GM23338 (cell line): ENCODE measurements around the gene PHACTR1. TPM values are rescaled to one million over a fixed set of nuclear protein-coding genes. Genes with fewer than 3 reads are reported as not detected.

Experiments
- ATAC-seq: fragments of 200-7000 bp; cut with Tn5 transposase; 3 replicates; pipeline ENCODE4 v1.9.1; 2020
- DNase-seq: peaks from one replicate; pipeline ENCODE4 v3.0.0-alpha.2; 2015; ENCODE audit warnings: low spot score
- H2AFZ ChIP-seq: fragments of 200-600 bp; sonication (generic); 2 replicates; pipeline ENCODE4 v1.8.0; 2016; ENCODE audit warnings: antibody characterized with exemption, mild to moderate bottlenecking, moderate library complexity
- H3F3A ChIP-seq: fragments of 200-600 bp; sonication (generic); replicated peaks from 2 replicates; pipeline ENCODE4 v1.8.0; 2017; ENCODE audit warnings: antibody characterized with exemption, mixed run types, low read depth
- H3K27ac ChIP-seq: fragments of 200-600 bp; sonication (generic); 2 replicates; pipeline ENCODE4 v1.6.1; 2016; ENCODE audit warnings: low read depth
- H3K27me3 ChIP-seq: fragments of 200-600 bp; sonication (generic); 2 replicates; pipeline ENCODE4 v1.8.0; 2016; ENCODE audit warnings: mild to moderate bottlenecking, mixed run types, moderate library complexity; ENCODE audit not compliant: insufficient read depth
- H3K36me3 ChIP-seq: fragments of 200-600 bp; sonication (generic); 2 replicates; pipeline ENCODE4 v1.8.0; 2016; ENCODE audit warnings: mild to moderate bottlenecking; ENCODE audit not compliant: insufficient read depth
- H3K4me1 ChIP-seq: fragments of 200-600 bp; sonication (generic); 2 replicates; pipeline ENCODE4 v1.8.0; 2016; ENCODE audit warnings: mild to moderate bottlenecking, moderate library complexity; ENCODE audit not compliant: insufficient read depth
- H3K4me2 ChIP-seq: fragments of 200-600 bp; sonication (generic); 2 replicates; pipeline ENCODE4 v1.7.1; 2017; ENCODE audit warnings: mixed run types
- H3K4me3 ChIP-seq: fragments of 200-600 bp; sonication (generic); 2 replicates; pipeline ENCODE4 v1.6.1; 2016; ENCODE audit warnings: mixed run types
- H3K79me2 ChIP-seq: fragments of 200-600 bp; sonication (generic); replicated peaks from 2 replicates; pipeline ENCODE4 v1.8.0; 2017; ENCODE audit warnings: mild to moderate bottlenecking; ENCODE audit not compliant: insufficient read depth
- H3K9me2 ChIP-seq: fragments of 200-600 bp; sonication (generic); 2 replicates; pipeline ENCODE4 v1.8.0; 2017; ENCODE audit not compliant: insufficient read depth
- H4K20me1 ChIP-seq: fragments of 200-600 bp; sonication (generic); replicated peaks from 2 replicates; pipeline ENCODE4 v1.8.0; 2017; ENCODE audit warnings: mild to moderate bottlenecking; ENCODE audit not compliant: insufficient read depth
- H3K27ac Mint-ChIP-seq: 2 replicates; pipeline ENCODE4 v1.8.0; 2020; ENCODE audit warnings: inconsistent platforms, mild to moderate bottlenecking, moderate library complexity, mixed read lengths
- H3K27me3 Mint-ChIP-seq: 3 replicates; pipeline ENCODE4 v1.8.0; 2022; ENCODE audit warnings: low read depth, mild to moderate bottlenecking, moderate library complexity, mixed read lengths, inconsistent platforms; ENCODE audit not compliant: insufficient read depth, poor library complexity
- H3K36me3 Mint-ChIP-seq: 3 replicates; pipeline ENCODE4 v1.8.0; 2021; ENCODE audit warnings: low read depth, mild to moderate bottlenecking, inconsistent platforms, moderate library complexity, mixed read lengths
- H3K4me1 Mint-ChIP-seq: 3 replicates; pipeline ENCODE4 v1.8.0; 2020; ENCODE audit warnings: mild to moderate bottlenecking, inconsistent platforms, mixed read lengths
- H3K4me3 Mint-ChIP-seq: 3 replicates; pipeline ENCODE4 v1.8.0; 2021; ENCODE audit warnings: moderate library complexity, mild to moderate bottlenecking, inconsistent platforms, mixed read lengths
- H3K9me3 Mint-ChIP-seq: 3 replicates; pipeline ENCODE4 v1.8.0; 2020; ENCODE audit warnings: moderate library complexity, mild to moderate bottlenecking, inconsistent platforms, mixed read lengths
- CREB1 ChIP-seq: fragments of 250-450 bp; sonication (Bioruptor Pico); IDR thresholded peaks from 2 replicates; pipeline ENCODE4 v1.5.0; 2020; ENCODE audit warnings: low read depth, mild to moderate bottlenecking, moderate library complexity
- ETS1 ChIP-seq: IDR thresholded peaks from 2 replicates; pipeline ENCODE4 v1.6.1; 2016; ENCODE audit warnings: antibody characterized with exemption
- EZH2 ChIP-seq: fragments of 200-600 bp; sonication (generic); IDR thresholded peaks from one replicate; pipeline ENCODE4 v1.8.0; 2017; ENCODE audit warnings: antibody characterized with exemption, mild to moderate bottlenecking, low read depth; ENCODE audit not compliant: unreplicated experiment
- EZH2phosphoT487 ChIP-seq: fragments of 200-600 bp; sonication (generic); IDR thresholded peaks from one replicate; pipeline ENCODE4 v1.8.1; 2018; ENCODE audit warnings: antibody characterized with exemption; ENCODE audit not compliant: unreplicated experiment
- JUNB ChIP-seq: IDR thresholded peaks from one replicate; pipeline ENCODE4 v1.6.1; 2016; ENCODE audit warnings: antibody characterized with exemption; ENCODE audit not compliant: unreplicated experiment
- NANOG ChIP-seq: IDR thresholded peaks from 2 replicates; pipeline ENCODE4 v1.6.1; 2016; ENCODE audit warnings: antibody characterized with exemption, borderline replicate concordance
- STAT1 ChIP-seq: IDR thresholded peaks from one replicate; pipeline ENCODE4 v1.6.1; 2016; ENCODE audit warnings: antibody characterized with exemption; ENCODE audit not compliant: unreplicated experiment
- ZNF114 ChIP-seq: fragments of 250-450 bp; sonication (Bioruptor Pico); IDR thresholded peaks from 2 replicates; pipeline ENCODE4 v1.5.0; 2020; ENCODE audit warnings: mild to moderate bottlenecking, moderate library complexity
- ZNF331 ChIP-seq: fragments of 250-450 bp; sonication (Bioruptor Pico); IDR thresholded peaks from 2 replicates; pipeline ENCODE4 v1.5.0; 2020; ENCODE audit warnings: low read depth, mild to moderate bottlenecking, moderate library complexity
- polyA plus RNA-seq: library from polyadenylated mRNA; unstranded; fragments of >200 nt; fragmentation: Nextera tagmentation; extraction: Ambion mirVana; gene quantifications from 2 replicates; pipeline ENCODE4 v1.2.1, GENCODE V29; 2016
- total RNA-seq: library from RNA; depleted of rRNA; stranded (reverse); fragments of >200 nt; shearing (Covaris generic); gene quantifications from 2 replicates; pipeline ENCODE4 v1.2.3, GENCODE V29; 2014
- TF ChIP-seq, protein P1 (sequence below), 2 experiments: fragments of 200-600 bp in 1 of 2; sonication (generic) in 1 of 2; conservative IDR thresholded peaks; 2 replicates each; pipeline versions ENCODE4 v1.5.1 to v1.6.1; 2016 to 2017; ENCODE audit warnings: antibody characterized with exemption in 2 of 2, low read depth in 2 of 2, mild to moderate bottlenecking in 2 of 2, moderate library complexity in 1 of 2
- TF ChIP-seq, protein P2 (sequence below): fragments of 250-450 bp; sonication (Bioruptor Pico); IDR thresholded peaks from 2 replicates; pipeline ENCODE4 v1.5.0; 2020; ENCODE audit warnings: mild to moderate bottlenecking, moderate library complexity

The PHACTR1 gene
- total and polyA plus RNA-seq, 2 experiments from 2014 or later, result 5.9 to 19.3 TPM

GRCh38 chr6:13212096-13212495 is 495.5 kb downstream of the PHACTR1 start:
- no peak overlapping the region for H3K27ac Mint-ChIP-seq
- H3K4me3 Mint-ChIP-seq, result no peak overlapping the region
- H3K4me3 ChIP-seq, result no peak overlapping the region
- H2AFZ ChIP-seq, result no peak overlapping the region
- no peaks in the 10 kb centered on the region for H3F3A ChIP-seq
- H3K27me3 ChIP-seq, result no peaks in the 10 kb centered on the region
- H3K36me3 ChIP-seq, result no peaks in the 10 kb centered on the region
- no peaks in the 10 kb centered on the region for H3K36me3 Mint-ChIP-seq
- no peak overlapping the region for H3K4me2 ChIP-seq
- H3K4me1 ChIP-seq, result no peaks in the 10 kb centered on the region
- no peak for TF ChIP-seq CREB1
- TF ChIP-seq, protein P1, sequence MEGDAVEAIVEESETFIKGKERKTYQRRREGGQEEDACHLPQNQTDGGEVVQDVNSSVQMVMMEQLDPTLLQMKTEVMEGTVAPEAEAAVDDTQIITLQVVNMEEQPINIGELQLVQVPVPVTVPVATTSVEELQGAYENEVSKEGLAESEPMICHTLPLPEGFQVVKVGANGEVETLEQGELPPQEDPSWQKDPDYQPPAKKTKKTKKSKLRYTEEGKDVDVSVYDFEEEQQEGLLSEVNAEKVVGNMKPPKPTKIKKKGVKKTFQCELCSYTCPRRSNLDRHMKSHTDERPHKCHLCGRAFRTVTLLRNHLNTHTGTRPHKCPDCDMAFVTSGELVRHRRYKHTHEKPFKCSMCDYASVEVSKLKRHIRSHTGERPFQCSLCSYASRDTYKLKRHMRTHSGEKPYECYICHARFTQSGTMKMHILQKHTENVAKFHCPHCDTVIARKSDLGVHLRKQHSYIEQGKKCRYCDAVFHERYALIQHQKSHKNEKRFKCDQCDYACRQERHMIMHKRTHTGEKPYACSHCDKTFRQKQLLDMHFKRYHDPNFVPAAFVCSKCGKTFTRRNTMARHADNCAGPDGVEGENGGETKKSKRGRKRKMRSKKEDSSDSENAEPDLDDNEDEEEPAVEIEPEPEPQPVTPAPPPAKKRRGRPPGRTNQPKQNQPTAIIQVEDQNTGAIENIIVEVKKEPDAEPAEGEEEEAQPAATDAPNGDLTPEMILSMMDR (conservative IDR thresholded peaks at IDR 0.05; ENCODE audit: low read depth in 2 of 2), result no peak
- no peak for TF ChIP-seq EZH2
- TF ChIP-seq ZNF331 (CRISPR knock-in tag), result no peak
- no peak for TF ChIP-seq STAT1
- H3K27ac ChIP-seq, result no peak overlapping the region
- H3K9me2 ChIP-seq, result no peaks in the 10 kb centered on the region
- no peaks in the 10 kb centered on the region; the same call in 2 of the 3 replicates for H3K9me3 Mint-ChIP-seq
- no peaks in the 10 kb centered on the region for H3K79me2 ChIP-seq
- H3K4me1 Mint-ChIP-seq, result peaks cover 3% of the 10 kb centered on the region; the same call in 1 of the 3 replicates
- no peaks in the 10 kb centered on the region for H4K20me1 ChIP-seq
- DNase-seq, result no peak
- H3K27me3 Mint-ChIP-seq, result peaks cover 4% of the 10 kb centered on the region
- ATAC-seq, result no peak

DNA sequence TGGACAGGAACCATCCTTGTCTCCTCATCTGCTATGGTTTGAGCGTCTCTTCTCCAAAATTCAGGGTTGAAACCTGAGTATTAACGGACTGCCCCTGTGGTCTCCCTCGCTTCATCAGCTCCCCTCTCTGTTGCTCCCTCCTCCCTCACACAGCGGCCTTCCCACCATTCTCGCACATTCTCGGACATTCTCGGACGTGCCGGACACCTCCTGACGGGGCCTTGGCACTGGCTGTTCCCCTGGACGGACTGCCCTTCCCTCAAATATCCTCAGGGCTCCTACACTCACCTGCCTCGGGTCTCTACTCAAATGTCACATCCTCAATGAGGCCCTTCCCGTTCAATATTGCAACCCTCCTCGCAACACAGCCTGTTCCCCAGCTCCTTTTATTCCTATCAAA is 496.0 kb downstream of the PHACTR1 start:
- Mint-ChIP-seq H3K4me3 (no peak overlapping the region), H3K36me3 (no peaks in the 10 kb centered on the region), H3K4me1 (peaks cover 3% of the 10 kb centered on the region; the same call in 1 of the 3 replicates), H3K27me3 (peaks cover 4% of the 10 kb centered on the region), H3K27ac (no peak overlapping the region), H3K9me3 (no peaks in the 10 kb centered on the region; the same call in 2 of the 3 replicates)
- Histone ChIP-seq H2AFZ (no peak overlapping the region), H3K4me1 (no peaks in the 10 kb centered on the region), H3K27me3 (no peaks in the 10 kb centered on the region), H3K27ac (no peak overlapping the region), H4K20me1 (no peaks in the 10 kb centered on the region), H3F3A (no peaks in the 10 kb centered on the region), H3K9me2 (no peaks in the 10 kb centered on the region), H3K79me2 (no peaks in the 10 kb centered on the region), H3K4me2 (no peak overlapping the region), H3K4me3 (no peak overlapping the region), H3K36me3 (no peaks in the 10 kb centered on the region)
- ATAC-seq (no peak), DNase-seq (no peak)
- TF ChIP-seq ETS1, result no peak
- TF ChIP-seq NANOG, result no peak
- TF ChIP-seq EZH2, result no peak
- no peak for TF ChIP-seq ZNF114
- TF ChIP-seq, protein P1 (conservative IDR thresholded peaks at IDR 0.05; ENCODE audit: low read depth in 2 of 2), result no peak
- TF ChIP-seq EZH2phosphoT487, result no peak
- no peak for TF ChIP-seq JUNB
- TF ChIP-seq STAT1, result no peak
- no peak for TF ChIP-seq CREB1
- TF ChIP-seq, protein P2, sequence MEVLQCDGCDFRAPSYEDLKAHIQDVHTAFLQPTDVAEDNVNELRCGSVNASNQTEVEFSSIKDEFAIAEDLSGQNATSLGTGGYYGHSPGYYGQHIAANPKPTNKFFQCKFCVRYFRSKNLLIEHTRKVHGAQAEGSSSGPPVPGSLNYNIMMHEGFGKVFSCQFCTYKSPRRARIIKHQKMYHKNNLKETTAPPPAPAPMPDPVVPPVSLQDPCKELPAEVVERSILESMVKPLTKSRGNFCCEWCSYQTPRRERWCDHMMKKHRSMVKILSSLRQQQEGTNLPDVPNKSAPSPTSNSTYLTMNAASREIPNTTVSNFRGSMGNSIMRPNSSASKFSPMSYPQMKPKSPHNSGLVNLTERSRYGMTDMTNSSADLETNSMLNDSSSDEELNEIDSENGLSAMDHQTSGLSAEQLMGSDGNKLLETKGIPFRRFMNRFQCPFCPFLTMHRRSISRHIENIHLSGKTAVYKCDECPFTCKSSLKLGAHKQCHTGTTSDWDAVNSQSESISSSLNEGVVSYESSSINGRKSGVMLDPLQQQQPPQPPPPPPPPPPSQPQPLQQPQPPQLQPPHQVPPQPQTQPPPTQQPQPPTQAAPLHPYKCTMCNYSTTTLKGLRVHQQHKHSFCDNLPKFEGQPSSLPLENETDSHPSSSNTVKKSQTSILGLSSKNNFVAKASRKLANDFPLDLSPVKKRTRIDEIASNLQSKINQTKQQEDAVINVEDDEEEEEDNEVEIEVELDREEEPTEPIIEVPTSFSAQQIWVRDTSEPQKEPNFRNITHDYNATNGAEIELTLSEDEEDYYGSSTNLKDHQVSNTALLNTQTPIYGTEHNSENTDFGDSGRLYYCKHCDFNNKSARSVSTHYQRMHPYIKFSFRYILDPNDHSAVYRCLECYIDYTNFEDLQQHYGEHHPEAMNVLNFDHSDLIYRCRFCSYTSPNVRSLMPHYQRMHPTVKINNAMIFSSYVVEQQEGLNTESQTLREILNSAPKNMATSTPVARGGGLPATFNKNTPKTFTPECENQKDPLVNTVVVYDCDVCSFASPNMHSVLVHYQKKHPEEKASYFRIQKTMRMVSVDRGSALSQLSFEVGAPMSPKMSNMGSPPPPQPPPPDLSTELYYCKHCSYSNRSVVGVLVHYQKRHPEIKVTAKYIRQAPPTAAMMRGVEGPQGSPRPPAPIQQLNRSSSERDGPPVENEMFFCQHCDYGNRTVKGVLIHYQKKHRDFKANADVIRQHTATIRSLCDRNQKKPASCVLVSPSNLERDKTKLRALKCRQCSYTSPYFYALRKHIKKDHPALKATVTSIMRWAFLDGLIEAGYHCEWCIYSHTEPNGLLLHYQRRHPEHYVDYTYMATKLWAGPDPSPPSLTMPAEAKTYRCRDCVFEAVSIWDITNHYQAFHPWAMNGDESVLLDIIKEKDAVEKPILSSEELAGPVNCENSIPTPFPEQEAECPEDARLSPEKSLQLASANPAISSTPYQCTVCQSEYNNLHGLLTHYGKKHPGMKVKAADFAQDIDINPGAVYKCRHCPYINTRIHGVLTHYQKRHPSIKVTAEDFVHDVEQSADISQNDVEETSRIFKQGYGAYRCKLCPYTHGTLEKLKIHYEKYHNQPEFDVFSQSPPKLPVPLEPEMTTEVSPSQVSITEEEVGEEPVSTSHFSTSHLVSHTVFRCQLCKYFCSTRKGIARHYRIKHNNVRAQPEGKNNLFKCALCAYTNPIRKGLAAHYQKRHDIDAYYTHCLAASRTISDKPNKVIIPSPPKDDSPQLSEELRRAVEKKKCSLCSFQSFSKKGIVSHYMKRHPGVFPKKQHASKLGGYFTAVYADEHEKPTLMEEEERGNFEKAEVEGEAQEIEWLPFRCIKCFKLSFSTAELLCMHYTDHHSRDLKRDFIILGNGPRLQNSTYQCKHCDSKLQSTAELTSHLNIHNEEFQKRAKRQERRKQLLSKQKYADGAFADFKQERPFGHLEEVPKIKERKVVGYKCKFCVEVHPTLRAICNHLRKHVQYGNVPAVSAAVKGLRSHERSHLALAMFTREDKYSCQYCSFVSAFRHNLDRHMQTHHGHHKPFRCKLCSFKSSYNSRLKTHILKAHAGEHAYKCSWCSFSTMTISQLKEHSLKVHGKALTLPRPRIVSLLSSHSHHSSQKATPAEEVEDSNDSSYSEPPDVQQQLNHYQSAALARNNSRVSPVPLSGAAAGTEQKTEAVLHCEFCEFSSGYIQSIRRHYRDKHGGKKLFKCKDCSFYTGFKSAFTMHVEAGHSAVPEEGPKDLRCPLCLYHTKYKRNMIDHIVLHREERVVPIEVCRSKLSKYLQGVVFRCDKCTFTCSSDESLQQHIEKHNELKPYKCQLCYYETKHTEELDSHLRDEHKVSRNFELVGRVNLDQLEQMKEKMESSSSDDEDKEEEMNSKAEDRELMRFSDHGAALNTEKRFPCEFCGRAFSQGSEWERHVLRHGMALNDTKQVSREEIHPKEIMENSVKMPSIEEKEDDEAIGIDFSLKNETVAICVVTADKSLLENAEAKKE, result no peak
